Right atrium auricular region (tissue), 2 donors: ENCODE measurements around the gene CRB3. TPM values are rescaled to one million over a fixed set of nuclear protein-coding genes. Genes with fewer than 3 reads are reported as not detected.

ENCODE experiments used
- DNase-seq: peaks from one replicate; pipeline ENCODE4 v3.0.0-alpha.2; 2019; ENCODE audit warnings: low spot score
- H3K27ac ChIP-seq, 2 donors: fragments of 200-600 bp; sonication (generic); 1 replicate in 1 of 2; 2 replicates in 1 of 2; pipeline ENCODE4 v1.5.1; 2016 to 2019
- H3K27me3 ChIP-seq, 2 donors: fragments of 200-600 bp; sonication (generic); one replicate each; pipeline versions ENCODE4 v1.5.1 to v1.6.0; 2017 to 2019
- H3K36me3 ChIP-seq: fragments of 200-600 bp; sonication (generic); one replicate; pipeline ENCODE4 v1.5.1; 2016
- H3K4me1 ChIP-seq, 2 donors: fragments of 200-600 bp; sonication (generic); one replicate each; pipeline versions ENCODE4 v1.5.1 to v1.6.0; 2017 to 2019
- H3K4me3 ChIP-seq, 2 donors: fragments of 200-600 bp; sonication (generic); 1 replicate in 1 of 2; 2 replicates in 1 of 2; pipeline ENCODE4 v1.5.1; 2017 to 2019; ENCODE audit warnings: mild to moderate bottlenecking in 1 of 2, moderate library complexity in 1 of 2
- H3K9me3 ChIP-seq, 2 donors: fragments of 200-600 bp; sonication (generic); one replicate each; pipeline ENCODE4 v1.5.1; 2019
- total RNA-seq, 2 donors: library from RNA; depleted of rRNA; stranded (reverse); fragments of >200 nt; gene quantifications; one replicate each; pipeline ENCODE4 v1.1.0, GENCODE V29; 2016
- TF ChIP-seq, protein P1 (sequence below), 2 donors: fragments of 200-600 bp; sonication (generic); IDR thresholded peaks; one replicate each; pipeline ENCODE4 v1.5.1; 2019; ENCODE audit warnings: antibody characterized with exemption in 2 of 2

The CRB3 gene
- total RNA-seq, 2 donors from 2014 or later: 0.33 to 2.5 TPM

DNA sequence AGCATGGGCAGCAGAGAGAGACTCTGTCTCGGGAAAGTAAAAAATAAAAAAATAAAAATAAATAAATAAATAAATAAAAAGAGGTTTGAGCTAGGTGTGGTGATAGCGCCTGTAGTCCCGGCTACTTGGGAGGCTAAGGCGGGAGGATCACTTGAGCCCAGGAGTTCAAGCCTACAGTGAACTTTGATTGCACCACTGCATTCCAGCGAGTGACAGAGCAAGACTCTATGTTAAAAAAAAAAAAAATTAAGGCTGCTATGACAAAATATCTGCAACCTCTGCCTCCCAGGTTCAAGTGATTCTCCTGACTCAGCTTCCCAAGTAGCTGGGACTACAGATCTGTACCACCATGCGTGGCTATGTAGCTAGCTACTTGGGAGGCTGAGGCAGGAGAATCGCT lies 20.8 kb downstream of the CRB3 start:
- Histone ChIP-seq H3K27ac (no peak overlapping the region), H3K4me1 (no peaks in the 10 kb centered on the region), H3K27me3 (no peaks in the 10 kb centered on the region), H3K9me3 (no peaks in the 10 kb centered on the region), H3K36me3 (no peaks in the 10 kb centered on the region), H3K4me3 (no peak overlapping the region)
- TF ChIP-seq, protein P1, sequence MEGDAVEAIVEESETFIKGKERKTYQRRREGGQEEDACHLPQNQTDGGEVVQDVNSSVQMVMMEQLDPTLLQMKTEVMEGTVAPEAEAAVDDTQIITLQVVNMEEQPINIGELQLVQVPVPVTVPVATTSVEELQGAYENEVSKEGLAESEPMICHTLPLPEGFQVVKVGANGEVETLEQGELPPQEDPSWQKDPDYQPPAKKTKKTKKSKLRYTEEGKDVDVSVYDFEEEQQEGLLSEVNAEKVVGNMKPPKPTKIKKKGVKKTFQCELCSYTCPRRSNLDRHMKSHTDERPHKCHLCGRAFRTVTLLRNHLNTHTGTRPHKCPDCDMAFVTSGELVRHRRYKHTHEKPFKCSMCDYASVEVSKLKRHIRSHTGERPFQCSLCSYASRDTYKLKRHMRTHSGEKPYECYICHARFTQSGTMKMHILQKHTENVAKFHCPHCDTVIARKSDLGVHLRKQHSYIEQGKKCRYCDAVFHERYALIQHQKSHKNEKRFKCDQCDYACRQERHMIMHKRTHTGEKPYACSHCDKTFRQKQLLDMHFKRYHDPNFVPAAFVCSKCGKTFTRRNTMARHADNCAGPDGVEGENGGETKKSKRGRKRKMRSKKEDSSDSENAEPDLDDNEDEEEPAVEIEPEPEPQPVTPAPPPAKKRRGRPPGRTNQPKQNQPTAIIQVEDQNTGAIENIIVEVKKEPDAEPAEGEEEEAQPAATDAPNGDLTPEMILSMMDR (IDR thresholded peaks at IDR 0.05): no peak
- DNase-seq: no peak

DNA sequence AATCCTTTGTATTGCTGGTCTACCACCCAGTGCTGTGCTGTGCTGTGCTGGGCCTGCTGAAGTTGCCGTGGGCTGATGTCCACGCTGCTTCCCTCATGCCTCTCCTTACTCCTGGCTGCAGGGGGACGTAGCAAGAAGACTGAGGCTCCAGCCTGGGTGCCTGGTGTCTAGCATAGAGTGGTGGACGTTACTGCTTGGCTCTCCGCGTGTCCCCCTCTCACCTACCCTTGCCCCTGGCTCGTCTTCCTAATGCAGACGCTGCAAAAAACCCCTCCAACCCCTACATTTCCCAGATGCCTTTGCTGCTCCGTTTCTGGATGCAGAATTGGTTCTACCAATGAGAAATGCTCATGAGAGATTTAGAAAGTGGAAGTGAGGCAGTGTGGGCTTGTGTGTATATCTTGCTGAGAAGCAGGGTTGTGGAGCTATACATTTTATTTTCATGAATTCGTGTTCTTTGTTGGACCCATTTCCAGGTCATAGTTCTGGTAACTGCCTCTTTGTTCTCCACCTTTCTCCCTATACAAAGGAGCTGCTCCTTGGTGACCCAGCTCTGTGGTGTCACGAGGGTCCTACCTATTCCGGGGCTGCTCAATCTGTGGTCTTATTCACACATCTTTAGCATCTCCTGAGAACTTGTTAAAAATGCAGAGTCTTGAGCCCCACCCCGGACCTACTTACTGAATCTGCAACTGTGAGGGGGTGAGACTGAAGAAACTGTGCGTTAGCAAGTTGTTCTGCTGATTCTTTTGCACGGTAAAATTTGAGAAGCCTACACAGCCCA lies 25.4 kb downstream of the CRB3 start:
- peaks cover 0 to 13% of the 10 kb centered on the region in 2 donors for H3K9me3 ChIP-seq
- no peaks in the 10 kb centered on the region for H3K4me1 ChIP-seq
- no peak overlapping the region for H3K27ac ChIP-seq
- no peak for DNase-seq
- no peak overlapping the region for H3K4me3 ChIP-seq
- no peaks in the 10 kb centered on the region for H3K36me3 ChIP-seq
- H3K27me3 ChIP-seq: no peaks in the 10 kb centered on the region
- TF ChIP-seq, protein P1 (IDR thresholded peaks at IDR 0.05): no peak

DNA sequence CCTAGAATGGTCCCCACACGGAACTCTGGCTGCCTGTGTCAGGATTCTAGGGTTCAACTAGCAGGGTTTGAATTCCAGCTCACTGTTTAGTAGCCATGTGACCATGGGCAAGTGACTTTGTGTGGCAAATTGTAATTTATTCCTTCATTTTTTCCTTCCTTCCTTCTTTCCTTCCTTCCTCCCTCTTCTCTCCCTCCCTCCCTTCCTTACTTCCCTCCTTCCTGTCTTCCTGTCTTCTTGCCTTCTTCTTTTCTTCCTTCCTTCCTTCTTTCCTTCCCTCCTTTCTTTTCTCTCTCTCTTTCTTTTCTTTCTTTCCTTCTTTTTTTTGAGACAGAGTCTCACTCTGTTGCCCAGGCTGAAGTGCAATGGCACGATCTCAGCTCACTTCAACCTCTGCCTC lies 26.1 kb downstream of the CRB3 start:
- H3K27ac ChIP-seq: no peak overlapping the region
- no peaks in the 10 kb centered on the region for H3K36me3 ChIP-seq
- no peak for DNase-seq
- TF ChIP-seq, protein P1 (IDR thresholded peaks at IDR 0.05): no peak
- H3K4me3 ChIP-seq: no peak overlapping the region
- no peaks in the 10 kb centered on the region for H3K27me3 ChIP-seq
- peaks cover 0 to 13% of the 10 kb centered on the region in 2 donors for H3K9me3 ChIP-seq
- no peaks in the 10 kb centered on the region for H3K4me1 ChIP-seq

DNA sequence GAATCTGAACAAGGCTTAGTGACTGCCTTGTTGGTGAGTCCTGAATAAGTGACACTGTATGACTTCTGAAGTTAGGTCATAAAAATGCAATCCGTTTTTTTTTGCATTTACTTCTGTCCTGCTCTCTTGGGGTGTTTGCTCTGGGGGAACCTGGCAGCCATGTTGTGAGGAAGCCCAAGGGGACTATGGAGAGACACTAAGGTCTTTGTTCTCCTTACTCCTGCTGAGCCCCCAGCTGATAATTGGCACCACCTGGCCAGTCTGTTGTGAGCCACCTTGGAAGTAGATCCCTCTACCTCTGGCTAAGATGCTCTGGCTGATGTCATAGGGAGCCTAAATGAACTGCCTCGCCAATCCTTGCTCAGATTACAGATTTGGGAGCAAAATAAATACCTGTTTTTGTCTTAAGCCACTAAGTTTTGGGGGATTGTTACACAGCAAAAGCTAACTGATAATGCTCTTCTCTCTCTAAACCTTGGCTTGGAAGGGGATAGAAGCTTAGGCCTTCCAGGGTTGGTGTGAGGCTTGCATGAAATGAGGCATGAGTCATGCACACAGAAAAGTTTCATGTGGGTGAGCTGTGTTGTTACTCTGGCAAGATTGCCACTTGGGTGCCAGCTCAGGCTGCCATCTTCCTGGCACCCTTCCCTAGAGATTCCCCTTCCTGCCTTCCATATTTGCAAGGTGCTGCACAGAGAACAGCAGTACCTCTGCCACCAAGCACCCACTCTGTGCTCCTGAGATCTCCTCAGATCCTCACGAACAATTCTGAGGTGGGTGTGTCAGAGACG lies 27.9 kb downstream of the CRB3 start:
- Histone ChIP-seq H3K4me3 (no peak overlapping the region), H3K4me1 (no peaks in the 10 kb centered on the region), H3K9me3 (peaks cover 0 to 13% of the 10 kb centered on the region in 2 donors), H3K27me3 (no peaks in the 10 kb centered on the region), H3K27ac (no peak overlapping the region), H3K36me3 (no peaks in the 10 kb centered on the region)
- TF ChIP-seq, protein P1 (IDR thresholded peaks at IDR 0.05): no peak
- no peak for DNase-seq

DNA sequence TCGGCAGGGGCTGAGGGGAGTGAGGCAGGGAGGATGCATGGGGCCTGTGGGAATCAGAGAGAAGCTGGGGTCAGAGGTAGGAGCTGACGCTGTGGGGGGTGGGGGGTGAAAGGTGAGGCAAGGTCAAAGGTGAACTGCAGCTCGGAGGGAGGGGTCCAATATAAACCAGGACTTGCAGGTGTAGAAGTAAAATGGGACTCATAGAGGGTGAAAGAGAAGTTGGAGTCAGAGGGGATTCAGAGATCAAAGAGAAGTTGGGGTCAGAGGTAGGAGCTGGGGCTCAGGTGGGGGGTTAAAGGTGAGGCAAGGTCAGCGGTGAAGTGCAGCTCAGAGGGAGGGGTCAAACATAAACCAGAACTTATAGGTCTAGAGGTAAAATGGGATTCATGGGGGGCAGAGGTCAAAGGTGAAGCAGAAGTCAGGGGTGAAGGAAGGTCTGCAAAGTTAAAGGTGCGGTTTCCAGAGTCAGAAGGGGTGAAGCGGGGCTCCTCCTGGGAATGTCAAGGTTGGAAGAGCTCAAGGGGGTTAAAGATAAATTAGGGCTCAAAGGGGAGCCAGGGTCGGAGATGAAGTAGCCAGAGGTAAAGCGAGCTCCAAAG lies 30.5 kb downstream of the CRB3 start:
- no peak for DNase-seq
- H3K27ac ChIP-seq: no peak overlapping the region
- no peaks in the 10 kb centered on the region for H3K36me3 ChIP-seq
- no peaks in the 10 kb centered on the region for H3K27me3 ChIP-seq
- peaks cover 0 to 13% of the 10 kb centered on the region in 2 donors for H3K9me3 ChIP-seq
- no peaks in the 10 kb centered on the region for H3K4me1 ChIP-seq
- H3K4me3 ChIP-seq: no peak overlapping the region
- TF ChIP-seq, protein P1 (IDR thresholded peaks at IDR 0.05): no peak
